A549 (cell line): ENCODE data around the gene FKBP4. TPM values are rescaled to one million over a fixed set of nuclear protein-coding genes. Genes with fewer than 3 reads are reported as not detected.

Experiments
- ATAC-seq, 2 experiments: fragments of 200-7000 bp in 1 of 2; fragments of >200 bp in 1 of 2; cut with Nextera tagmentation in 1 of 2; cut with Tn5 transposase in 1 of 2; 3 replicates each; pipeline versions ENCODE4 v1.8.0 to v1.9.1; 2018 to 2020; ENCODE audit warnings: mild to moderate bottlenecking in 1 of 2, moderate library complexity in 1 of 2
- CTCF ChIA-PET: fragments of 300-600 bp; sonication (Branson Sonifier 250); formaldehyde crosslinking; extraction: SDS; loops from one replicate; lab custom pipeline; 2021; ENCODE audit warnings: antibody characterized with exemption, inconsistent platforms; lab: Yijun Ruan, JAX
- POLR2A ChIA-PET: fragments of 350-600 bp; formaldehyde crosslinking; extraction: SDS; loops from one replicate; lab custom pipeline; 2021; ENCODE audit warnings: antibody characterized with exemption, inconsistent platforms; lab: Yijun Ruan, JAX
- DNase-seq, 2 experiments: peaks; one replicate each; pipeline versions ENCODE4 v3.0.0 to v3.0.0-alpha.2; 2011 to 2016; ENCODE audit warnings: low read depth in 1 of 2, low spot score in 1 of 2
- FAIRE-seq: peaks from 2 replicates; lab custom pipeline; 2011; peaks lifted over from hg19 to GRCh38; lab: Jason Lieb, UNC
- H3K27ac ChIP-seq, 2 experiments: fragments of >200 bp; sonication (Bioruptor Twin); formaldehyde crosslinking; 3 replicates each; pipeline ENCODE4 v1.5.1; 2016 to 2017
- H3K4me1 ChIP-seq: fragments of >200 bp; sonication (Bioruptor Twin); formaldehyde crosslinking; 3 replicates; pipeline ENCODE4 v1.6.1; 2016
- H3K4me2 ChIP-seq: fragments of >200 bp; sonication (Bioruptor Twin); formaldehyde crosslinking; 3 replicates; pipeline ENCODE4 v1.6.1; 2016
- H3K4me3 ChIP-seq: fragments of >200 bp; sonication (Bioruptor Twin); formaldehyde crosslinking; 3 replicates; pipeline ENCODE4 v1.5.1; 2016
- H3K9me3 ChIP-seq: fragments of >200 bp; sonication (Bioruptor Twin); formaldehyde crosslinking; 3 replicates; pipeline ENCODE4 v1.6.1; 2016
- BHLHE40 ChIP-seq: IDR thresholded peaks from 2 replicates; pipeline ENCODE4 v1.6.1; 2012; ENCODE audit warnings: low read depth, low read length, inconsistent platforms
- CBX2 ChIP-seq: fragments of 200-600 bp; sonication (generic); IDR thresholded peaks from 2 replicates; pipeline ENCODE4 v1.6.1; 2016; ENCODE audit warnings: low read depth, mild to moderate bottlenecking, borderline replicate concordance
- CBX8 ChIP-seq: fragments of 200-600 bp; sonication (generic); IDR thresholded peaks from 2 replicates; pipeline ENCODE4 v1.6.1; 2016
- CTCF ChIP-seq: fragments of >200 bp; sonication (Bioruptor Twin); formaldehyde crosslinking; IDR thresholded peaks from 3 replicates; pipeline ENCODE4 v1.5.1; 2016
- E2F6 ChIP-seq: IDR thresholded peaks from 2 replicates; pipeline ENCODE4 v1.6.1; 2012; ENCODE audit warnings: low read depth, borderline replicate concordance
- EHMT2 ChIP-seq: fragments of 200-600 bp; sonication (generic); IDR thresholded peaks from 2 replicates; pipeline ENCODE4 v1.6.1; 2016; ENCODE audit warnings: antibody characterized with exemption, low read depth, mild to moderate bottlenecking, moderate library complexity
- FOSB ChIP-seq: fragments of 250-450 bp; sonication (Bioruptor Pico); IDR thresholded peaks from 2 replicates; pipeline ENCODE4 v1.5.0; 2020; ENCODE audit warnings: mild to moderate bottlenecking, moderate library complexity
- HDAC2 ChIP-seq: fragments of 200-600 bp; sonication (generic); IDR thresholded peaks from 2 replicates; pipeline ENCODE4 v1.6.1; 2016
- HOXA7 ChIP-seq: fragments of 250-450 bp; sonication (Bioruptor Pico); IDR thresholded peaks from 2 replicates; pipeline ENCODE4 v1.5.0; 2020; ENCODE audit warnings: mild to moderate bottlenecking, moderate library complexity
- HOXB13 ChIP-seq: fragments of 250-450 bp; sonication (Bioruptor Pico); IDR thresholded peaks from 2 replicates; pipeline ENCODE4 v1.5.0; 2020; ENCODE audit warnings: low read depth, mild to moderate bottlenecking, moderate library complexity
- KDM1A ChIP-seq: fragments of 200-600 bp; sonication (generic); IDR thresholded peaks from 2 replicates; pipeline ENCODE4 v1.6.1; 2016; ENCODE audit warnings: low read depth, mild to moderate bottlenecking
- KDM5A ChIP-seq: fragments of 200-600 bp; sonication (generic); IDR thresholded peaks from 2 replicates; pipeline ENCODE4 v1.6.1; 2016; ENCODE audit warnings: antibody characterized with exemption, mild to moderate bottlenecking
- NFE2L2 ChIP-seq: fragments of 150-350 bp; conservative IDR thresholded peaks from 2 replicates; pipeline ENCODE4 v1.6.1; 2014; ENCODE audit warnings: low read length
- NPAS2 ChIP-seq: fragments of 250-450 bp; sonication (Bioruptor Pico); IDR thresholded peaks from 2 replicates; pipeline ENCODE4 v1.8.0; 2022; ENCODE audit warnings: mild to moderate bottlenecking, moderate library complexity, borderline replicate concordance
- NR3C1 ChIP-seq: fragments of >200 bp; sonication (Bioruptor Twin); formaldehyde crosslinking; IDR thresholded peaks from 3 replicates; pipeline ENCODE4 v1.6.1; 2017
- POLR2A ChIP-seq: IDR thresholded peaks from 2 replicates; pipeline ENCODE4 v1.6.1; 2012; ENCODE audit warnings: mild to moderate bottlenecking, low read length
- RCOR1 ChIP-seq: fragments of 150-350 bp; IDR thresholded peaks from 2 replicates; pipeline ENCODE4 v1.6.1; 2014; ENCODE audit warnings: antibody characterized with exemption, low read length, low read depth
- REST ChIP-seq: fragments of 200-600 bp; sonication (generic); IDR thresholded peaks from 2 replicates; pipeline ENCODE4 v1.6.1; 2016; ENCODE audit warnings: antibody characterized with exemption, mild to moderate bottlenecking, moderate library complexity
- SMC3 ChIP-seq: fragments of >200 bp; sonication (Bioruptor Twin); formaldehyde crosslinking; IDR thresholded peaks from 3 replicates; pipeline ENCODE4 v1.6.1; 2018; ENCODE audit warnings: inconsistent platforms
- TFCP2L1 ChIP-seq: fragments of 250-450 bp; sonication (Bioruptor Pico); IDR thresholded peaks from 2 replicates; pipeline ENCODE4 v1.5.0; 2021; ENCODE audit warnings: mild to moderate bottlenecking
- WGBS: methylation state at CpG from one replicate; pipeline ENCODE4 v1.1.6; 2017; ENCODE audit errors: missing lambda C conversion rate; 5-methylcytosine and 5-hydroxymethylcytosine counted together
- polyA plus RNA-seq, 4 experiments: library from polyadenylated mRNA; depleted of rRNA in 3 of 4; stranded (reverse); fragments of >200 nt; fragmentation: RNase III in 1 of 4; extraction: RNeasy Plus Mini Kit Qiagen cat#74134 plus additional on column Dnase treatment in 1 of 4; gene quantifications; 2 replicates in 3 of 4; 3 replicates in 1 of 4; pipeline ENCODE4 v1.2.3, GENCODE V29; 2011 to 2017

FKBP4 gene
- polyA plus RNA-seq, 2 of the 4 experiments (the other 2 are of a cell fraction) = 108 to 137 TPM

- CTCF ChIA-PET = interaction anchor here (0.9 to 4.6 kb wide), 4 partner anchors 20 to 606 kb away, joined by 3 to 24 read pairs (median 3); no protein-coding TSS in a partner anchor
Observed at GRCh38 chr12:2759733-2760132, 35.0 kb upstream of the FKBP4 start.

GRCh38 chr12:2764398-2764797 lies 30.4 kb upstream of the FKBP4 start:
- CTCF ChIA-PET = interaction anchor here (1.8 kb wide), 2 partner anchors 8 to 19 kb away, joined by 5 to 6 read pairs; no protein-coding TSS in a partner anchor
- DNase-seq = no peak
- TF ChIP-seq EHMT2 = no peak
- TF ChIP-seq, all 56 proteins: peak for 0
- FAIRE-seq = no peak
- POLR2A ChIA-PET = no interaction called here
- ATAC-seq = no peak
- Histone ChIP-seq H3K4me3 (no peak overlapping the region), H3K4me2 (no peak overlapping the region), H3K9me3 (no peaks in the 10 kb centered on the region), H3K4me1 (no peaks in the 10 kb centered on the region), H3K27ac (no peak overlapping the region)

More at GRCh38 chr12:2759733-2760132, 35.0 kb upstream of the FKBP4 start:
- H3K4me1 ChIP-seq = no peaks in the 10 kb centered on the region
- 7% methylated on average over 4 of the region's 4 CpGs for WGBS
- H3K9me3 ChIP-seq = 0 out of 3 replicates have a peak, but pooled peaks cover 4% of the 10 kb centered on the region
- H3K4me3 ChIP-seq = no peak overlapping the region
- no peak overlapping the region for H3K4me2 ChIP-seq
- ATAC-seq (no peak), DNase-seq (no peak), FAIRE-seq (no peak)
- POLR2A ChIA-PET = no interaction called here
- TF ChIP-seq FOSB (CRISPR knock-in tag) (no peak), HOXA7 (no peak), NPAS2 (CRISPR knock-in tag) (no peak), BHLHE40 (no peak), CBX2 (no peak)
- H3K27ac ChIP-seq = no peak overlapping the region

GRCh38 chr12:2765052-2765451 lies 29.7 kb upstream of the FKBP4 start:
- H3K9me3 ChIP-seq = no peaks in the 10 kb centered on the region
- FAIRE-seq (no peak), ATAC-seq (no peak), DNase-seq (no peak)
- POLR2A ChIA-PET = no interaction called here
- no peak overlapping the region for H3K4me3 ChIP-seq
- H3K27ac ChIP-seq = no peak overlapping the region
- no peak overlapping the region for H3K4me2 ChIP-seq
- H3K4me1 ChIP-seq = no peaks in the 10 kb centered on the region
- WGBS = 6% methylated on average over 4 of the region's 4 CpGs
- no peak for TF ChIP-seq HOXB13 (CRISPR knock-in tag)
- TF ChIP-seq POLR2A = no peak
- no peak for TF ChIP-seq SMC3
- TF ChIP-seq TFCP2L1 (CRISPR knock-in tag) = no peak
- TF ChIP-seq E2F6 = no peak
- TF ChIP-seq REST = no peak
- no peak for TF ChIP-seq NR3C1
- no peak for TF ChIP-seq CBX2
- TF ChIP-seq HDAC2 = no peak
- no peak for TF ChIP-seq KDM1A
- TF ChIP-seq NFE2L2 = no peak
- TF ChIP-seq CTCF = no peak
- TF ChIP-seq CBX8 = no peak
- no peak for TF ChIP-seq RCOR1
- TF ChIP-seq KDM5A = no peak
- CTCF ChIA-PET = interaction anchor here (0.9 to 1.8 kb wide), 3 partner anchors 8 to 85 kb away, joined by 3 to 6 read pairs (median 5); no protein-coding TSS in a partner anchor
